ENCODE results near the gene NUP205.

NUP205 gene

GRCh38 chr7:135537453-135537852, 20.3 kb upstream of the NUP205 start:
- TF ChIP-seq, protein P1, sequence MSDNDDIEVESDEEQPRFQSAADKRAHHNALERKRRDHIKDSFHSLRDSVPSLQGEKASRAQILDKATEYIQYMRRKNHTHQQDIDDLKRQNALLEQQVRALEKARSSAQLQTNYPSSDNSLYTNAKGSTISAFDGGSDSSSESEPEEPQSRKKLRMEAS (IDR thresholded peaks at IDR 0.05; ENCODE audit: low read depth, low read length) = no peak
- TF ChIP-seq MYC (IDR thresholded peaks at IDR 0.05; ENCODE audit: low read depth, low read length) (no peak), POLR2A (IDR thresholded peaks at IDR 0.05; ENCODE audit: extremely low read depth, insufficient read length) (no peak)
- TF ChIP-seq, protein P2, sequence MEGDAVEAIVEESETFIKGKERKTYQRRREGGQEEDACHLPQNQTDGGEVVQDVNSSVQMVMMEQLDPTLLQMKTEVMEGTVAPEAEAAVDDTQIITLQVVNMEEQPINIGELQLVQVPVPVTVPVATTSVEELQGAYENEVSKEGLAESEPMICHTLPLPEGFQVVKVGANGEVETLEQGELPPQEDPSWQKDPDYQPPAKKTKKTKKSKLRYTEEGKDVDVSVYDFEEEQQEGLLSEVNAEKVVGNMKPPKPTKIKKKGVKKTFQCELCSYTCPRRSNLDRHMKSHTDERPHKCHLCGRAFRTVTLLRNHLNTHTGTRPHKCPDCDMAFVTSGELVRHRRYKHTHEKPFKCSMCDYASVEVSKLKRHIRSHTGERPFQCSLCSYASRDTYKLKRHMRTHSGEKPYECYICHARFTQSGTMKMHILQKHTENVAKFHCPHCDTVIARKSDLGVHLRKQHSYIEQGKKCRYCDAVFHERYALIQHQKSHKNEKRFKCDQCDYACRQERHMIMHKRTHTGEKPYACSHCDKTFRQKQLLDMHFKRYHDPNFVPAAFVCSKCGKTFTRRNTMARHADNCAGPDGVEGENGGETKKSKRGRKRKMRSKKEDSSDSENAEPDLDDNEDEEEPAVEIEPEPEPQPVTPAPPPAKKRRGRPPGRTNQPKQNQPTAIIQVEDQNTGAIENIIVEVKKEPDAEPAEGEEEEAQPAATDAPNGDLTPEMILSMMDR (IDR thresholded peaks at IDR 0.05; ENCODE audit: low read depth, low read length) = no peak
- no peak overlapping the region for H3K4me3 ChIP-seq (ENCODE audit: low read depth, low read length)

GRCh38 chr7:135537905-135538304, 19.8 kb upstream of the NUP205 start:
- TF ChIP-seq, protein P1 (IDR thresholded peaks at IDR 0.05; ENCODE audit: low read depth, low read length) = no peak
- TF ChIP-seq POLR2A (IDR thresholded peaks at IDR 0.05; ENCODE audit: extremely low read depth, insufficient read length) (no peak), MYC (IDR thresholded peaks at IDR 0.05; ENCODE audit: low read depth, low read length) (no peak)
- TF ChIP-seq, protein P2 (IDR thresholded peaks at IDR 0.05; ENCODE audit: low read depth, low read length) = no peak
- no peak overlapping the region for H3K4me3 ChIP-seq (ENCODE audit: low read depth, low read length)
- DNase-seq (ENCODE audit: low read depth) = peak; percentile 61

More at GRCh38 chr7:135537453-135537852, 20.3 kb upstream of the NUP205 start:
- DNase-seq (ENCODE audit: low read depth) = no peak

DNA sequence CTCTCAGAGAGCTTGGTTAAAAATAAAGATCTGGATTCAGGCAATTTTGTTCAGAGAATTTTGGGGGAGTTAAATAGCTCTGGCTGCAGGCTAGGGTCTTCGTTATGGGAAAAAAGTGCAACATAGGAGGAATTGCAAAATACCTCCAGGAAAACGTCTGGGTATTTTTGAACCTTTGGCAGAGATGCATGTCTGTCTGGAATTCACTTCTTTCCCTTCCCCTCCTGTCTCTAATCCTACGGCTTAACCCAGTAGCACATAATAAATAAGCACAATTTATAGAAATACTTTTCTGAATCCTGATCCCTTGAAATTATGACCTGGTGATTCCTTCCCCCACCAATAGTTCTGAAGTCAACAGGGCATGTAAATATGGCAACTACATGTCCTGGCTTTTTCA, 19.3 kb upstream of the NUP205 start:
- no peak for DNase-seq (ENCODE audit: low read depth)
- H3K4me3 ChIP-seq (ENCODE audit: low read depth, low read length) = no peak overlapping the region
- TF ChIP-seq, protein P1 (IDR thresholded peaks at IDR 0.05; ENCODE audit: low read depth, low read length) = no peak
- TF ChIP-seq MYC (IDR thresholded peaks at IDR 0.05; ENCODE audit: low read depth, low read length) (no peak), POLR2A (IDR thresholded peaks at IDR 0.05; ENCODE audit: extremely low read depth, insufficient read length) (no peak)
- TF ChIP-seq, protein P2 (IDR thresholded peaks at IDR 0.05; ENCODE audit: low read depth, low read length) = no peak

DNA sequence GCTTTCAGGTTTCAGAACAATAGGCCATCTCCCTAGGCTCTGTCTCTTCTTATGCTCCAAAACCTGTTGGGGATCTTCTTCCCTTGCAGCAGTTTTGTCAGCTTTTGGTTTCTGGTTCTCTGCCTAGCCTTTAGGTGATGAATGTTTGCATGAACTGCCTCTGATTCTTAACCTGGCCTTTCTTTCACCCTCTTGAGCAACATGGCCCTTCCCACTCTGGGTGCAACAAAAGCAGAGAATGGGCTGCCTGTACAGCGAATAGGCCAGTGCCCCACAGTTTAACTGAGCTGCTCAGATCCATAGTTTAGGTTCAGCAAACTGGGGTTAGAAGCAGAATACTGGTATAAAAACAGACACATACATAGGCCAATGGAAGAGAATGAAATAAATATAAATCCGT, 18.1 kb upstream of the NUP205 start:
- DNase-seq (ENCODE audit: low read depth) = no peak
- TF ChIP-seq, protein P2 (IDR thresholded peaks at IDR 0.05; ENCODE audit: low read depth, low read length) = no peak
- no peak for TF ChIP-seq POLR2A (IDR thresholded peaks at IDR 0.05; ENCODE audit: extremely low read depth, insufficient read length)
- no peak for TF ChIP-seq MYC (IDR thresholded peaks at IDR 0.05; ENCODE audit: low read depth, low read length)
- TF ChIP-seq, protein P1 (IDR thresholded peaks at IDR 0.05; ENCODE audit: low read depth, low read length) = no peak
- no peak overlapping the region for H3K4me3 ChIP-seq (ENCODE audit: low read depth, low read length)

DNA sequence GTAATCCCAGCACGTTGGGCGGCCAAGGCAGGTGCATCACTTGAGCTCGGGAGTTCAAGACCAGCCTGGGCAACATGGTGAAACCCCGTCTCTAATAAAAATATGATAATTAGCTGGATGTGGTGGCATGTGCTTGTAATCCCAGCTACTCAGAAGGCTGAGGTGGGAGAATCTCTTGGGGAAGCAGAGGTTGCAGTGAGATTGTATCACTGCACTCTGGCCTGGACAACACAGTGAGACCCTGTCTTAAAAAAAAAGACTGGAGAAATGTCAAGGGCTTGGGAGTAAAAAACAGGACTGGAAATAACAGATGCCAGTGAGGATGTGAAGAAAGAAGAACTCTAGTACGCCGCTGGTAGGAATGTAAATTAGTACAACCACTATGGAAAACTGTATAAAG, 16.7 kb upstream of the NUP205 start:
- H3K4me3 ChIP-seq (ENCODE audit: low read depth, low read length) = no peak overlapping the region
- no peak for DNase-seq (ENCODE audit: low read depth)
- TF ChIP-seq POLR2A (IDR thresholded peaks at IDR 0.05; ENCODE audit: extremely low read depth, insufficient read length) = no peak
- TF ChIP-seq, protein P1 (IDR thresholded peaks at IDR 0.05; ENCODE audit: low read depth, low read length) = no peak

DNA sequence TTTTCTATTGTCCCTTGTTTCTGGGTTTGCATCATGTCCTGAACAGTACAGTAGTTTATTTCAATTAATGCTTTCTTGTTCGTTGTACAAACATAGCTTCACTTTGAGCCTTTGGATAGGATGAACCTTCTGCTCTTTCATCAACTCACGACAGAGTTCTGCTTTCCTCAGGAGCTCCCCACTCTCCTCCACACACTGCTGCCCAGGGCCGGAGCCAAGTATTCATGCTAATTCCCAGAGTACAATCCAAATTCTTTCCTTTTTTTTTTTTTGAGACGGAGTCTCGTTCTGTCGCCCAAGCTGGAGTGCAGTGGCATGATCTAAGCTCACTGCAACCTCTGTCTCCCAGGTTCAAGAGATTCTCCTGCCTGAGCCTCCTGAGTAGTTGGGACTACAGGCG, 7.5 kb upstream of the NUP205 start:
- DNase-seq (ENCODE audit: low read depth) = no peak
- no peak overlapping the region for H3K4me3 ChIP-seq (ENCODE audit: low read depth, low read length)
- TF ChIP-seq, protein P2 (IDR thresholded peaks at IDR 0.05; ENCODE audit: low read depth, low read length) = no peak
- TF ChIP-seq, protein P1 (IDR thresholded peaks at IDR 0.05; ENCODE audit: low read depth, low read length) = no peak
- TF ChIP-seq MYC (IDR thresholded peaks at IDR 0.05; ENCODE audit: low read depth, low read length) = no peak
- no peak for TF ChIP-seq POLR2A (IDR thresholded peaks at IDR 0.05; ENCODE audit: extremely low read depth, insufficient read length)
